Fibroblast of gingiva (primary cell): Measurements from ENCODE around the gene FRMD1.
A peak's percentile ranks its signal among the peaks of the same experiment; 100 is the strongest.

Experiments
- DNase-seq: peaks from one replicate; pipeline ENCODE4 v3.0.0-alpha.2; 2011; ENCODE audit warnings: low read depth

FRMD1 gene

DNA sequence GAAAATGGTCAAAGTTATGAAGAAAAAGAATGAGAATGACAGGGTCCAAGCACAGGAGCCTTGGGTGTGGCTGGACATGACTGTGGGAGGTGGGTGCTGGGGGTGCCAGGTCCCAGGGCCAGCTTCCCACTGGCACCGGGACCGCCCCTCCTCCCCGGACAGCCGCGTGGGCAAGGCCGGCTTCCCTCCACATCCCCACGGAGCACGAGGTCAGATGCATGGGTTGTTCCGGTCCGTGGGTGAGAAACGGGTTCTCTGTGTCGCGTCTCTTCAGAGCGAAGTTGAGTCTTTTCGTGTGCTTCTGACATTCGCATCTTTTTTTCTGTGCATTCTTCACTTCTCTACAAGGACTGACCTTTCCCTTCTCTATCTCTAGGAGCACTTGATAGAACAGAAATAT, 51.5 kb downstream of the FRMD1 start:
- no peak for DNase-seq

DNA sequence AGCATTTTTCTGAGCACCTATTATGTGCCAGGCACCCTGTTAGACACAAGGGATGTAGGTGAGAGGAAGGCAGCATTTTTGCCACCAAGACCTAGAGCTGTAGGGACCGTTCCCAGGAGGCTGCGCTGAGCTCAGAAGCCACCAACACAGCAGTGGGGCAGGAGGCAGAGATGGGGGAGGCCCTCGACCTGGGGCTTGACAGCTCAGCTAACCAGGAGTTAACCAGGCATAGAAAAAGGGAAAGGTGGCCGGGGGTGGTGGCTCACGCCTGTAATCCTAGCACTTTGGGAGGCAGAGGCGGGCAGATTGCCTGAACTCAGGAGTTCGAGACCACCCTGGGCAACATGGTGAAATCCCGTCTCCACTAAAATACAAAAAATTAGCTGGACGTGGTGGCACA, 52.1 kb downstream of the FRMD1 start:
- no peak for DNase-seq

DNA sequence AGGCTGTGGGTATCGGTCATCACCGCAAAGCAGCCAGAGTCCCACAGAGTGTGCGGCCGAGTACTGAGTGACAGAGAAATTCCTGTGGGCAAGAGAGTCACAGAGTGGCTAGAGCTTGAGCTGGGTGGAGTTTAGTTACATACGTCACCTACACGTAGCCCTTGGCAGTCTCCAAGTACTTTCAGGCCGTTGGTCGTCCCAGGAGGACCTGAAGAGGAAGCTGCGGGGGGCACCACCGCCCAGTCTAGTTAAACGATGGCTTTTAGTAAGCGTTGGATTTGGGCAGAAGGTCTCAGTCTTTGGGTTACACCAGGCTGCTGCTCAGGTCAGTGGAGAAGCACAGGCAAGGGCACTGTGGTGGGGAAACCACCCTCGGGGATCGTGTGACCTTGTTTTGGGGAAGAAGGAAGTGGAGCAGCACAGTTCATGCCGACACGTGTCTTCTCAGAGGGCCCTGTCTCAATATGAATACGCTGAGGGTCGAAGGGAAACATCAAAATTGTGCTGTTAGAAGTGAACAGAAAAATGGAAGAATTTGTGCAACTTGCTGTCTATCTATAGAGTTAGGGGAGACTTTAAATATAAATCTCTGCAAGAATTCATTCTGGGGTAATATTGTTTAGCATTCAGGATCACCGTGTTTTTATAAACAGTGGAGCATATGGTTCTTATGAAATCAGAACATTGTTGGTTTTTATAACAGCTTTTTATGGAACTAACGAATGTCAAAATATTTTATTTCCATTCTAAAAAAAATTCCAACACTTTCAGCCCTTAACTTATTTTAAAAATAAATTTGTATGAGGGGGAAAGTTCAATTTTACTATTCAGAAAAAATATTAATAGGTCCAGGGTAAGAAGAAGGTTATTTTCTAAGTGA, 52.9 kb downstream of the FRMD1 start:
- peak; percentile 59 for DNase-seq

DNA sequence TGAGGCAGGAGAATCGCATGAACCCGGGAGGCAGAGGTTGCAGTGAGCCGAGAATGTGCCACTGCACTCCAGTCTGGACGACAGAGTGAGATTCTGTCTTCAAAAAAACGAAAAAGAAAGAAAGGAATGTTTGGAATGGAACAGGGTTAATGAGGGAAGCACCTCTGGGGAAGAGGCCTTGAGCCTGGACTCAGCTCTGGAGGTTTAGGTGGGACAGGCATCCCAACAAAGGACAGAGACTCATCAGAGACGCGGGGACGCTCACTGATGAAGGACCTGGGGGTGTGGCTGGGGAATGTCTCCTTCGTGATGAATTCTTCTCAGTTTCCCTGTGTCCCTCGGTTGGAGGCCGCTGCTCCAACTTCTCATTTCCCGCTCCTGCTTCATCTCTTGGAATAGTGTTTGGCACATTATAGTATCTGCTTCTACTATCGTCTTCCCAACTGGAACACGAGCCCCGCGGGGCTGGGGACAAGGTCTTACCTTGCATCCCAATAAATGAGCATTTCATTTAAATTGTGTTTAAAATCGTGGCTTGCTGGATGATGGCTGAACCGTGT, 54.0 kb downstream of the FRMD1 start:
- DNase-seq = no peak

DNA sequence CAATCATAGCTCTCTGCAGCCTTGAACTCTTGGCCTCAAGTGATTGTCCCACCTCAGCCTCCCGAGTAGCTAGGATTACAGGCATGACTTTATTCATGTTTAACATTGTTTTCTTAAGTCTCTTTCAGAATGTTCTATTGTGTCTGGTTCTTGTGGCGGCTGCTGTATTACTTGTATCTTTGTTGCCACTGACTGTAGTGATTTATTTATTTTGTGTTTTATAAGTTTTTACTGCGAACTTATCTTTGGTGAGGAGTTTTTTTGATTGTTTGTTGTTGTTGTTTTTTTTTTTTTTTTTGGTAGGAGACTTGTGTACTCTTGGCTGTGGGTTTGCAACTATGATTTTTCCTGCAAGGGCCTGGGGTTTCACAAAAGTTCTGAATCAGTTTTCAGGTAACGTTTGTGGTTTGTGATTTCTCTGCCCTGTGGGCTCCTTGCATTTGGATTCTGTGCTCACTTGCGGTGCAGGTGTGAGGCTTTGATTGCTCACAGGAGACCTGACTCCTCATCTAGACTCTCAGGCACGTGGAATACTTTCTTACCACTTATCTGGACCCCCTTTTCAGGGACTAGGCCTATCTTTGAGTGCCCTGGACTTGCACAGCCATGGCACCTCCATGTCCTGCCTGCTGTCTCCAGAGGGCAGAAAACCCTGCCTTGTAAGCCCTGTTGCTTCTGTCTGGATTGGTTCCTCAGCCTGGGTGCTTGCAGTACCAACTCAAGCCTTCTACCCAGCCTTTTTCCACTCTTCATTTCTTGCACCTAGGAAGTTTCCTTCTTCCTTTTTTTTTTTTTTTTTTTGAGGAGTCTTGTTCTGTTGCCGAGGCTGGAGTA, 56.3 kb downstream of the FRMD1 start:
- no peak for DNase-seq

DNA sequence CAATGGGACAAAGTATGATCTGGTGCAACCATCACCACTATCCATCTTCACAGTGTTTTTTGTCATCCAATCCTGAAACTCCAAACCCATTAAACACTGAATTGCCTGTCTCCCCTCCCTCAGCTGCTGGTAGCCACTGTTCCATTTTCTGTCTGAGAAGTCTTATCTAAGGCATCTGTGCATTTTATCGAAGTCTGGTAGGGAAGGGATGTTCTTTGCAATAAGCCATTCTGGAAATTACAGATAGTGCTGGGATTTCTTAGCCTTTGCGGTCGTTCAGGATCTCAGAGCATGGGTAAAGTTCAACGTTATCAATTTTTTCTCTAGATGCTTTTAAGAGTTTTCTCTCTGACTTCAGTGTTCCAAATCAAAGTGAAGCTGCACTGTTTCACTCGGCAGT, 57.4 kb downstream of the FRMD1 start:
- no peak for DNase-seq

DNA sequence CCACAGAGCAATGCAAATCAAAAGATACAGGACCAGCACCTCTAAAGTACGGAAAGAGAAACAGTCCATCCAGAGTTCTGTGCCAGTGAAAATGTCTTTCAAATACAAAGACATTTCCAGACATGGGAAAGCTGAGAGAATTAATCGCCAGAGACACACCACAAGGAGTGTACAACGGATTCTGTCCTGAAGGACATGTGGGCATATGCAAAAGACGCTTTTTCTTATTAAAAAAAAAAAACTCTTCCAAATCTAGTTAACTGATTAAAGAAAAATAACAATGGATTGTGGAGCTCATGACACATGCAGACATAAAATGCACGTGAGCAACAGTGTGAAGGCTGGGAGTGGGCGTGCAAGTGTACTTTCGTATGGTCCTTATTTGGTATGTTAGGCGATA, 58.8 kb downstream of the FRMD1 start:
- DNase-seq = no peak

DNA sequence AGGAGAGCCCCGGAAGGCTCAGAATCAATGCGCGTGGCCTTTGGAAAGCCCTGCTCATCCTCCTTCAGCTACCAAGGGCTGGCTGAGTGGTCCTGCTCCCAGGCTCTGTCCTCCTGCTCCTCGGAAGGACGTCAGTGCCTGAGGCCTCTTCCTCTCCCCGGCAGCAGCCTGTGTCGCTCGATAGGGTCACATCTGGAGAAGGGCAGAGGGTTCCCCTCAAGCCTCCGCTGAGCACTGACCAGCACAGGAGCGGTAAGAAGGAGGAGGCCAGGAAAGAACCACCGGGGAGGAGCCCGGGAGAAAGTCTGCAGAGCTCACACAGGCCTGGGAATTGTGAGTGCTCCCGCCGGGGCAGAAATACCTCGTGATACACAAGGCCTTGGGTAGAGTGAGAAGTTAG, 60.3 kb downstream of the FRMD1 start:
- no peak for DNase-seq

DNA sequence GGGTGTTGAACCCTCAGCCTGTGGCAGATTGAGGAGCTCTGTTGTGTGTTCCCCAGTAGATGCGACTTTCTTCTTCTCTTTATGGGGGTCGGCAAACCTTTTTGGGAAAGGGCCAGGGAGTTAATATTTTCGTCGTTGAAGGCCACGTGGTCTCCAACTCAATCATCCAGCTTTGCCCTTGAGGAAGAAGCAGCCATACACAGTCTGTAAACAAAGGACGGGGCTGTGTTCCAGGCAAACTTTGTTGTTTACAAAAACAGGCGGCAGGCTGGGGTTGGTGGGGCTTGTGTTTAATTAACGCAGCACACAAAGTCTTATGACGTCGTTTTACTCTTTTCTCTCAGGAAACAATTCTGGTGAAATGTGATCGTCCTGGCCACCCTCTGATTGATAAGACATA, 61.4 kb downstream of the FRMD1 start:
- no peak for DNase-seq

DNA sequence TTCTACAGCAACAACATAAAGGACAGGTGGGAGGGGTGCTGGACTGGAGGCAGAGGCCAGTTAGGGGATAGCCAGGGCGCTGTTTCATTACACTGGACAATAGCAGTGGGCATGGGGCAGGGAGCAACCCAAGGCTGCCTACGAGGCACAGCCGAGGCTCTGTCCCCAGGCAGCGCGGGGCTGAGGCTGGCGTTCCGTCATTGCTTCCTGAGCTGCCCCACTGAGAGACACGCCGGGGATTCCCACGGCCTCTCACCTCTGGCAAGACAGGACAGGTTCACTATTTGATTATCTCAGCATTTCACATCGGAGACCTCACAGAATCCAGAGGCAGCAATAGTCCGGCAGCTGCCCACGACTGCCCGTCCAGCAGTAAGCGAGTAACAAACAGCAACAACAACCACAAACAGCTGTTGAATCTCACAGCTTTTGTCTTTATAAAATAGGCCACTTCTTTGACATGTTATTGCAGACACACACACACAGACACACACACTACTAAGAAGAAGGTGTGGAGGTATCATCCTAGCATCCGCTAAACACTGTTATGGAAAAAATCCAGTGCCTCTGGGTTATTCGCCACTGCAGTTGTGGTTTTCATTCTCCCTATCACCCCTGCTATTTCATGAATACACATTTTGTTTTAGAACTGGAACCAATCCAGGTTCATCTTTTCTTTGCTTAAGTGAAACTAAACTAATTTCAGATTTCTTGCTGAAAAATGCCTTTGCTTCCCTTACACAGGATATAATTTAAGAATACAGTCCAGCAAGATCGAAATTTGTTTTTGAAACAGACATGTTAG, 62.1 kb downstream of the FRMD1 start:
- no peak for DNase-seq

DNA sequence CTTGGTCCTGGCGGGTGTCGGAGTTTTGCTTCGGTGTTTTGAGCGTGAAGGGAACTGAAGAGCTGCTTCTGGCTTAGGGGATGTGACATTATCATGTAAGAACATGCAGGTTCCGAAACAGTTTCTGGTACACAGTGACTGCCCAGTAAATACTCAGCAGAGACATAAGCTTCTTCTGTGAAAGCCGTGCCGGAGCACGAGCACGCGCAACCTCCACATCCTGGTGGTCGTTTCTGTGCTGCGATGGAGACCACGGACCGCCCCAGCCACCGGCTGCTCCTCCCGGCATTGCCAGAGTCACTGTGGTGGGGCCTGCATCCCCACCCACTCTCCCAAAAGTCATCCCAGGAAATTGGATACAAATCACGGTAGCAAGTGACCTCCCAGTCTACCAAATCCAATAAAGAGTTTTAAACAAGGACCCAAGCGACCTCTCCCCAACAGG, 62.8 kb downstream of the FRMD1 start:
- no peak for DNase-seq

DNA sequence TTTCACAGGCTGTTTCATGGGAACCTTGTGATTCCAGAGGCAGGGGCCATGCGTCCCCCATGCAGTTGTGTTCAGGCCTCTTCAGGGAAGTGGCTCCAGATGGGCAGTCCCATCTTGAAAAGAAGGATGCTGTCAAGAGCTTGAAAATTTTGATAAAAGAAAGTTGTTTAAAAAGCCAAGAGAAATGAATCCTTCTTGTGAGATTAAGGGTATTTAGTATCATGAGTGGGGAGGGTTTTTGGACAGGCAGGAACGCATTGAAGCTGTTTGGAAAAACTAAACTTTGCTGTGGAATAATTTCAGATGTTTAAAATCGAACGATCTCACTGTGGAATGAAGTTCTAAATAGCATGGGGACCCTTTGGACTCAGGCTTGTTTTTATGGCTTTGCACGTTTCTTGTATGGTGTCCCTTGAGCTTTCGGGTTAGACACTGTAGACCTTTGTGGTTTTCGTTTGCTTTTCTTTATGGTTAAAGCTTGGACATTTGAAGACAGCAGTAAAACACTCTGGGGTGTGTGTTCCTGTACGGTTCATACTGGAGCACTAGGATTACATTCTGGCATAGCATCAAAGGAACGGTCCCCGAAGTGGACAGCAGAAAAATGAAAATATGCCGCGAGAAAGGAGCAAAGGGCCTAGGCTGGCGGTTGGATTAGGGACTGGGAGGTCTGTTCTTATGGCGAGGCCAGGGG, 63.4 kb downstream of the FRMD1 start:
- no peak for DNase-seq

DNA sequence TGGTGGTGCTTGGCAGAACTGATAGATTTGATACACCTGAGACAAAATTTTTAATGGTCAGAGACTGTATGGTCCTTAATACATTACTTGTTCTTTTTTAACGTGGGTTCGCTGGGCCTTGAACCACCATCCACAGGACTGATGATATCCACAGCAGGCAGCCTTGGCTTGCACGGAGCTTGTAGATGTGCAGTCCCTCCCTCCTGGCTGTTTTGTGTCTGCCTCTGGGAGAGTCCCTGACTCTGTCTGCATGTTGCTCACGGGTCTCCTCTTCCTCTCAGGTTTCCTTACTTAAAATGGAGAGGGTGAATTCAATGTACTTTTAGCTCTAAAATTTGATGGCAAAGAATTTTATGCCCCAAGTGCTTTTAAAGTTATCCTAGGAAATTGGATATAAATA, 64.0 kb downstream of the FRMD1 start:
- DNase-seq = no peak

DNA sequence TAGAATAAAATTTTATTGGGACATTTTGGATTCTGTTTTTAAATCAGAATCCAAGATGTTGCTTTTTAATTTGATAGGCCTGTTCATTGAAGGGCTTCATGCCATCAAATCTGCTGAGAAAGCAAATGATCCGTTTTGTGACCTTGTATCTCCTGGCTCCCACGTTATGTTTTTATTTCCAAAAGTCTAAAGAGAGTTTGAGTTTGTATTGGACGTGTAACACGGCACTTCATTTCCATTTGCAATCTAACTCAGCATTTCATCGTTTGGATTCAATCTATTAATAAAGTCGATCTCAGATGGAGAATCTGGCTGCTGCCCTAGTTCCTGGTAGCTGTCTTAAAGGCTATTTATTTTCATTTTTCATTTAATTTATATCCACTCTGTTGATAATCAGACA, 64.6 kb downstream of the FRMD1 start:
- DNase-seq = no peak

DNA sequence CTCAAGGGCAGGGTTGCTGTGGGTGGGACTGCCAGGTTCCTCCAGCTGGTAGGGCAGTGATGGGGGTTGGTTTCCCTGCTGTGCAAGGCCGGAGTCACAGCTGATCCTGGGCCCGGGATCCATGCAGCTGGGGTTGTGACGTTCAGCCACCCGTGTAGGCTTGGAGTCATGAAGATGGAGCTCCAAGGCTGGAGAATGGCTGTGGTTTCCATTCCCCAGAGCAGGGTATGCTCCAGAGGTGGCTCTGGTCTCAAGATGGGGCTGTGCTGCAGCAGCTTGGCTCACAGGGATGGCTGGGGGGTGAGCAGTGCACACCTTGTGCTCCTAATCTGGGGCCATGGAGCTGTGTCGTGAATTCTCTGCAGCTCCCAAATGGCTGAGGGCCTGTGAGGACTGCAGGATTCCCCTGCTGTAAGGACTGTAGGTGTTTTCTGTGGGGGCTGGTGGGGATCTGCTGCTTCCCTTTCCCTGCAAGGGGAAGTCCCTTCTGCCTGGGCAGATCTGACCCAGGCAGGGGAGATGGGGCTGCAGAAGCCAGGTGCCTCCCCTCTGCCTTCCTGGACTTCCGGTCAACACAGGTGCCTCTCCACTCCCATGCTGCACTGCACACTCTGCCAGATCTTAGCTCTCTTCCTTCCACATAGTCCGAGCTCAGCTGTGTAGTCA, 65.6 kb downstream of the FRMD1 start:
- no peak for DNase-seq

DNA sequence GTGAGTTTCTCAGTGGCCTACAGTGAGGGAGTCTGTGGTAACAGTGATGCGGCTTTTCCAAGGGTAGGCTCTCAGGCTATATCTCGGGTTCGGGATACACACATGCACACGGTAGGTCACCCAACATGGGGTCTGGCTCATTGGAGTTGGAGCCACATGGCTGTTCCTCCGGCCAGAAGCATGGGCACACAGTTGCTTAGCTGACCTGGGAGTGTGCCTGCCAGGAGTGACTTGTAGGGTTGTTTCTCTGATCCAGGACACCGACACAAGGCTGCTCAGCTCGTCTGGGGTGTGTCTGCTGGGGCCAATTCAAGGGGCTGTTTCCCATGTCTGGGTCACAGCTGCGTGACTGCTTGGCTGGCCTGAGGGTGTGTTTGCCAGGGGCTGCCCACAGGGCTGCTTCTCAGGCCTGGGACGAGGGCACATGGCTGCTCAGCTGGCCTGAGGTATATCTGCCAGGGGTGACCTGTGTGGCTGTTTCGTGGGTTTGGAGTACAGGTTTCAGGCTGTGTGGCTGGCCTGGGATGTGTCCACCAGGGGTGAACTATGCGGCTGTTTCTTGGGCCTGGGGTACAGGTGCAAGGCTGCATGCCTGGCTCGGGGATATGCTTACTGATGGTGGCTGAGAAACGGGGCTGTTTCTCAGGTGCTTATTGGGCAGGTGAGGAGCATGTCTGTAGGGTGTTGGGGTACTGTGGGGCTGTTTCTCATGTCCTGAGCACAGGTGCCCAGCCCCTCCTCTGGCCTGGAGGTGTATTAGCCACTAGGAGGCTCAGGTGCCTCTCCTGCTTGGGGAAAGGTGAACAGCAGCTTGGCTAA, 66.4 kb downstream of the FRMD1 start:
- DNase-seq = no peak

DNA sequence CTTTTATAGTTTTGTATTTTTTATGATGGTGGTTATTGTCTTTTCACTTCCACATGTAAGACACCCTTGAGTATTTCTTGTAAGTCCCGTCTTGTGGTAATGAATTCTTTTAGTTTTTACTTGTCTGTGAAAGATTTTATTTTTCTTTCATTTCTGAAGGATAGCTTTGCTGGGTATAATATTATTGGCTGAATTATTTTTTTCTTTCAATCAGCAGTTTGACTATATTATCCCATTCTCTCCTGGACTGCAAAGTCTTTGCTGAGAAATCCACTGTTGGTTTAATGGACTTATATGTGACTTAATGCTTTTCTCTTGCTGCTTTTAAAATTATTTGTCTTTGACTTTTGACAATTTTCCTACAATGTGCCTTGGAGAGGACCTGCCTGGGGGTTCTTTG, 67.7 kb downstream of the FRMD1 start:
- DNase-seq = no peak

DNA sequence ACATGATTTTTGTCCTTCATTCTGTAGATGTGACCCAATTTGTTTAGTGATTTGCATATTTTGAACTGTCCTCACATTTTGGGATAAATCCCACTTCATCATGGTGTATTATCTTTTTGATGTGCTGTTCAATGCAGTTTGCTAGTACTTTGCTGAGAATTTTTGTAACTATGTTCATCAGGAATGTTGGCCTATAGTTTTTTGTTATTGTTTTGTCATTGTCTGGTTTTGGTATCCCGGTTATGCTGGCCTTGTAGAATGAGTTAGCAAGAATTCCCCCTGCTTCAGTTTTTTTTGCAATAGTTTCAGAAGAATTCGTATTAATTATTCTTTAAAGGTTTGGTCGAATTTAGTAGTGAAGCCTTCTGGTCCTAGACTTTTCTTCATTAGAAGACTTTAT, 69.7 kb downstream of the FRMD1 start:
- DNase-seq = peak; percentile 8

DNA sequence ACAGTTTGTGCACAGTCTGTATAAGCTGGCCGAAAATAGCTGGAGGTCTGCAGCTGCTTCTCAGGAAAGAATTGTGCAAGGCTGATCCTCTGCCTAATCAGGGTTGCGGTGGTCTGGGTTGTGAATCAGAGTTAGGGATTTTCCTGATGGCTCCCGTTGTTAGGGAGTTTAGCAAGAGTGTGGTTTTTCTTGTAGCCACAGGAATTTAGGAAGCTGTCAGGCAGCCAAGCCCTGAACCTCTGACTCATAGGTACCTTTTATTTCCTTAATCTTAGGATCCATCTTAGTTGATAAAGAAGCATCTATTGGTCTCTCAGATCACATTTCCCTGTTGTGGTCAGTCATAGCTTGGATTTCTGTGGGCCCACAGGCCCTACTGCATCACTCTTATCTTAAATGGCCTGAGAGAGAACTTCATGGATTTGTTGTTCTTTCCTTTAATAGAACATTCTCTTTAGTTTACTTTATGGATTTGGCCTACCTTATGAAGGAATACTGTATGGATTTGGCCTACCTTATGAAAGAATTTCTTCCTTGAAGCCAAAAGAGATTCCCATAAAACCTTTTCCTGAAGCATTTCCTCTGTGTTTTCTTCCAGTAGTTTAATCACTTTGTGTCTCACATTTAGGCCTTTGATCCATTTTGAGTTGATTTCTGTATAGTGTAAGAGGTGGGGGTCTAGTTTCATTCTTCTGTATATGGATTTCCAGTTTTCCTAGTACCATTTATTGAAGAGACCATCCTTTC, 71.2 kb downstream of the FRMD1 start:
- DNase-seq = peak; percentile 93
